HepG2 (cell line): ENCODE data around the gene SDR42E2. TPM values are rescaled to one million over a fixed set of nuclear protein-coding genes. Genes with fewer than 3 reads are reported as not detected.

ENCODE experiments used
- CAMTA2 ChIP-seq: sonication (generic); formaldehyde crosslinking; IDR thresholded peaks from 2 replicates; pipeline ENCODE4 v1.4.0; 2020; ENCODE audit warnings: mild to moderate bottlenecking, missing genetic modification reagents, borderline replicate concordance
- ETV6 ChIP-seq: sonication (generic); formaldehyde crosslinking; conservative IDR thresholded peaks from 2 replicates; pipeline ENCODE4 v1.4.0; 2020; ENCODE audit warnings: missing genetic modification reagents
- FOXA1 ChIP-seq, 2 experiments: fragments of 450-650 bp in 1 of 2; sonication (generic) in 1 of 2; formaldehyde crosslinking in 1 of 2; IDR thresholded peaks; 2 replicates each; pipeline versions ENCODE4 v1.4.0 to v1.6.1; 2016 to 2020; ENCODE audit warnings: missing genetic modification reagents in 1 of 2
- FOXK2 ChIP-seq: fragments of 450-650 bp; IDR thresholded peaks from 2 replicates; pipeline ENCODE4 v1.6.1; 2016
- HDAC6 ChIP-seq: fragments of 200-600 bp; sonication (generic); IDR thresholded peaks from 2 replicates; pipeline ENCODE4 v1.7.0; 2017; ENCODE audit warnings: mild to moderate bottlenecking, antibody characterized with exemption, low read length, low read depth
- MAFG ChIP-seq: sonication (generic); formaldehyde crosslinking; IDR thresholded peaks from 2 replicates; pipeline ENCODE4 v1.5.1; 2020; ENCODE audit warnings: mild to moderate bottlenecking, missing genetic modification reagents
- MED8 ChIP-seq: sonication (generic); formaldehyde crosslinking; IDR thresholded peaks from 2 replicates; pipeline ENCODE4 v1.8.1; 2023; ENCODE audit warnings: mild to moderate bottlenecking, missing genetic modification reagents; ENCODE audit not compliant: insufficient replicate concordance
- NAIF1 ChIP-seq: sonication (generic); formaldehyde crosslinking; IDR thresholded peaks from 2 replicates; pipeline ENCODE4 v1.5.0; 2020; ENCODE audit warnings: mild to moderate bottlenecking, missing genetic modification reagents, borderline replicate concordance
- RFX5 ChIP-seq: IDR thresholded peaks from 2 replicates; pipeline ENCODE4 v1.6.1; 2011; ENCODE audit warnings: low read depth, low read length, improper control_type of control experiment
- SRSF1 ChIP-seq: fragments of 200-400 bp; formaldehyde crosslinking; optimal IDR thresholded peaks from 2 replicates; pipeline ENCODE3; 2017; ENCODE audit warnings: mild to moderate bottlenecking, low read depth, low read length, moderate library complexity
- TARDBP ChIP-seq: sonication (generic); formaldehyde crosslinking; IDR thresholded peaks from 2 replicates; pipeline ENCODE4 v1.8.0; 2022; ENCODE audit warnings: mild to moderate bottlenecking, missing genetic modification reagents
- THAP11 ChIP-seq: IDR thresholded peaks from 2 replicates; pipeline ENCODE4 v1.6.1; 2016; ENCODE audit warnings: missing biosample characterization, missing genetic modification reagents
- ZFP1 ChIP-seq: IDR thresholded peaks from 2 replicates; pipeline ENCODE4 v1.6.1; 2016
- ZFP62 ChIP-seq: sonication (generic); formaldehyde crosslinking; IDR thresholded peaks from 2 replicates; pipeline ENCODE4 v1.4.0; 2020; ENCODE audit warnings: missing genetic modification reagents
- ZNF10 ChIP-seq: sonication (generic); formaldehyde crosslinking; IDR thresholded peaks from 2 replicates; pipeline ENCODE4 v1.4.0; 2020; ENCODE audit warnings: mild to moderate bottlenecking, low read depth, missing genetic modification reagents, borderline replicate concordance
- ZNF138 ChIP-seq: sonication (generic); formaldehyde crosslinking; IDR thresholded peaks from 2 replicates; pipeline ENCODE4 v1.5.0; 2020; ENCODE audit warnings: mild to moderate bottlenecking, low read depth, missing genetic modification reagents
- ZNF224 ChIP-seq: sonication (generic); formaldehyde crosslinking; IDR thresholded peaks from 2 replicates; pipeline ENCODE4 v1.5.0; 2020; ENCODE audit warnings: mild to moderate bottlenecking, missing genetic modification reagents
- ZNF282 ChIP-seq: fragments of 450-650 bp; IDR thresholded peaks from 2 replicates; pipeline ENCODE4 v1.6.1; 2018; ENCODE audit not compliant: partially characterized antibody
- ZNF326 ChIP-seq: sonication (generic); formaldehyde crosslinking; IDR thresholded peaks from 2 replicates; pipeline ENCODE4 v1.4.0; 2020; ENCODE audit warnings: missing genetic modification reagents, borderline replicate concordance
- ZNF329 ChIP-seq: sonication (generic); formaldehyde crosslinking; IDR thresholded peaks from 2 replicates; pipeline ENCODE4 v1.9.0; 2021; ENCODE audit warnings: low read depth, mild to moderate bottlenecking, missing genetic modification reagents
- ZNF687 ChIP-seq: sonication (generic); formaldehyde crosslinking; IDR thresholded peaks from 2 replicates; pipeline ENCODE4 v1.5.1; 2020; ENCODE audit warnings: mild to moderate bottlenecking, missing genetic modification reagents, moderate library complexity
- polyA plus RNA-seq, 8 experiments: library from polyadenylated mRNA; depleted of rRNA in 3 of 8; stranded (reverse) in 7 of 8; unstranded in 1 of 8; fragments of >200 nt; fragmentation: Illumina TruSeq in 4 of 8; extraction: Trizol in 4 of 8; gene quantifications; 2 replicates each; pipeline versions ENCODE4 v1.2.1 to v1.2.3, GENCODE V29; 2011 to 2016; ENCODE audit warnings: low read depth in 4 of 8, missing spikeins in 1 of 8, mixed read lengths in 1 of 8; ENCODE audit not compliant: insufficient read depth in 1 of 8
- total RNA-seq, 5 experiments: library from RNA; depleted of rRNA; stranded (reverse); fragments of >200 nt; fragmentation: Illumina TruSeq; extraction: Trizol; gene quantifications; 2 replicates each; pipeline ENCODE4 v1.2.3, GENCODE V29; 2016; ENCODE audit warnings: low read depth in 1 of 5
- TF ChIP-seq, protein P1 (sequence below): sonication (generic); formaldehyde crosslinking; IDR thresholded peaks from 2 replicates; pipeline ENCODE4 v1.4.0; 2020; ENCODE audit warnings: mild to moderate bottlenecking, missing genetic modification reagents
- TF ChIP-seq, protein P2 (sequence below), 2 experiments: fragments of 450-650 bp in 1 of 2; sonication (generic) in 1 of 2; formaldehyde crosslinking; IDR thresholded peaks; 2 replicates each; pipeline versions ENCODE4 v1.5.0 to v1.8.0; 2020 to 2022; ENCODE audit warnings: mild to moderate bottlenecking in 1 of 2, missing genetic modification reagents in 1 of 2
- TF ChIP-seq, protein P3 (sequence below): IDR thresholded peaks from 2 replicates; pipeline ENCODE4 v1.6.1; 2016; ENCODE audit warnings: missing compliant biosample characterization, missing genetic modification reagents, borderline replicate concordance

SDR42E2 gene
- total and polyA plus RNA-seq, 2 of the 13 experiments (the other 11 are each of a cell fraction or from before 2014, with no cell fraction given) = 0.05 to 0.11 TPM

DNA sequence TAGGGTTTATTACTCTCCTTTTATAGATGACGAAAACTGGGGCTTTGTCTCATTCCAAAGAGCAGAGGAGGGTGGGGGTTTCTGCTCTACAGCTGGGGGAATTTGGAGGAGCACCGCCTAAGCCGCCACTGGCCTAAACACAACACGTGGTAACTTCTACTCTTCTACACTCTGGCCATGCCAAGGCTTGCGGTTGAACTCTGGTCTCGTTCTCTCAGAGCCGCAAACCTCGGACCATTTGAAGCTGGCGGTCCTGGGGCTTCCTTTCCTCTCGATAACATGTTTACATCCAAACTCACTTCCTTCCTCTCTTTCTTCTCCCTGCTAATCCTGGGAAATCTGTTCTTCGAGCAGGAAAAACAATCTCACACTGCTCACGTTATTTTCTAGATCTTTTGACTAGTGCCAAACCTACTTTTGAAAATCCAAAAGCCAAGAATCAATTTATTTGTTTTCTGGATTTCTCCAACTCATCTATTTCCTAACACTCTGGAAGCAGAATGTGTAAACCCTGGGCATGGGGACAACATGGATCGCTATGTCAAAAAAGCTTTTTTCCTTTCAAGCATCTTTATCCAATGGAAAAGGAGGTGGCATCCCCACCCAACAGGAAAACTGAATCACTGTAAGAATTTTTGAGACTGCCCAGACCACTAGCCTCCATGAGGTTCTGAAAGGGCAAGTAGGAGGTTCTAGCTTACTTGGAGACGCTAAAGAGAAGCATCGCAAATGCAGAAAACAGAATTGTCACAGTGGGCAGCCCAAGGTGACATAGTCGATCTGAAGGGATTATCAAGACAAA is 30.2 kb downstream of the SDR42E2 start (continued):
- TF ChIP-seq ETV6 (CRISPR knock-in tag) = peak; percentile 65; the same call in 1 of the 2 replicates
- no peak for TF ChIP-seq SRSF1
- TF ChIP-seq CAMTA2 (CRISPR knock-in tag) = no peak
- peak; percentile 98 for TF ChIP-seq ZNF224 (CRISPR knock-in tag)
- 0 out of 2 replicates have a peak, but pooled peaks have one; percentile 14 for TF ChIP-seq NAIF1 (CRISPR knock-in tag)
- no peak for TF ChIP-seq RFX5
- TF ChIP-seq, protein P1, sequence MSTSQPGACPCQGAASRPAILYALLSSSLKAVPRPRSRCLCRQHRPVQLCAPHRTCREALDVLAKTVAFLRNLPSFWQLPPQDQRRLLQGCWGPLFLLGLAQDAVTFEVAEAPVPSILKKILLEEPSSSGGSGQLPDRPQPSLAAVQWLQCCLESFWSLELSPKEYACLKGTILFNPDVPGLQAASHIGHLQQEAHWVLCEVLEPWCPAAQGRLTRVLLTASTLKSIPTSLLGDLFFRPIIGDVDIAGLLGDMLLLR = peak; percentile 69; the same call in 1 of the 2 replicates
- TF ChIP-seq ZNF10 (CRISPR knock-in tag) = no peak
- TF ChIP-seq MAFG (CRISPR knock-in tag) = no peak
- TF ChIP-seq ZNF138 (CRISPR knock-in tag) = no peak
- TF ChIP-seq THAP11 (CRISPR knock-in tag) = peak; percentile 82
- TF ChIP-seq ZNF329 (CRISPR knock-in tag) = peak; percentile 82; the same call in 1 of the 2 replicates
- TF ChIP-seq, protein P2, sequence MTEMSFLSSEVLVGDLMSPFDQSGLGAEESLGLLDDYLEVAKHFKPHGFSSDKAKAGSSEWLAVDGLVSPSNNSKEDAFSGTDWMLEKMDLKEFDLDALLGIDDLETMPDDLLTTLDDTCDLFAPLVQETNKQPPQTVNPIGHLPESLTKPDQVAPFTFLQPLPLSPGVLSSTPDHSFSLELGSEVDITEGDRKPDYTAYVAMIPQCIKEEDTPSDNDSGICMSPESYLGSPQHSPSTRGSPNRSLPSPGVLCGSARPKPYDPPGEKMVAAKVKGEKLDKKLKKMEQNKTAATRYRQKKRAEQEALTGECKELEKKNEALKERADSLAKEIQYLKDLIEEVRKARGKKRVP (CRISPR knock-in tag; IDR thresholded peaks at IDR 0.05) = no peak
- TF ChIP-seq FOXA1 (IDR thresholded peaks at IDR 0.05) = no peak
- TF ChIP-seq FOXA1 (CRISPR knock-in tag; IDR thresholded peaks at IDR 0.05) = peak; percentile 90
- no peak for TF ChIP-seq ZNF282
- TF ChIP-seq ZNF687 (CRISPR knock-in tag) = peak; percentile 80
- no peak for TF ChIP-seq MED8 (CRISPR knock-in tag)
- no peak for TF ChIP-seq HDAC6
- peak; percentile 98 for TF ChIP-seq TARDBP (CRISPR knock-in tag)
- TF ChIP-seq ZNF326 = no peak
- no peak for TF ChIP-seq ZFP62 (CRISPR knock-in tag)
- peak; percentile 94 for TF ChIP-seq FOXK2
- TF ChIP-seq, protein P3, sequence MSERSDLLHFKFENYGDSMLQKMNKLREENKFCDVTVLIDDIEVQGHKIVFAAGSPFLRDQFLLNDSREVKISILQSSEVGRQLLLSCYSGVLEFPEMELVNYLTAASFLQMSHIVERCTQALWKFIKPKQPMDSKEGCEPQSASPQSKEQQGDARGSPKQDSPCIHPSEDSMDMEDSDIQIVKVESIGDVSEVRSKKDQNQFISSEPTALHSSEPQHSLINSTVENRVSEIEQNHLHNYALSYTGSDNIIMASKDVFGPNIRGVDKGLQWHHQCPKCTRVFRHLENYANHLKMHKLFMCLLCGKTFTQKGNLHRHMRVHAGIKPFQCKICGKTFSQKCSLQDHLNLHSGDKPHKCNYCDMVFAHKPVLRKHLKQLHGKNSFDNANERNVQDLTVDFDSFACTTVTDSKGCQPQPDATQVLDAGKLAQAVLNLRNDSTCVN (CRISPR knock-in tag) = peak; percentile 97
- TF ChIP-seq ZFP1 (CRISPR knock-in tag) = peak; percentile 82
